HFFc6 (cell line): ENCODE results near the gene TMEM252. TPM values are rescaled to one million over a fixed set of nuclear protein-coding genes. Genes with fewer than 3 reads are reported as not detected.

ENCODE experiments used
- DNase-seq: peaks from one replicate; pipeline ENCODE4 v3.0.0-alpha.2; 2018
- H3K27ac Mint-ChIP-seq: 2 replicates; pipeline ENCODE4 v1.8.0; 2020; ENCODE audit warnings: mild to moderate bottlenecking, mixed read lengths
- H3K27me3 Mint-ChIP-seq: 2 replicates; pipeline ENCODE4 v1.8.0; 2021; ENCODE audit warnings: mild to moderate bottlenecking, moderate library complexity, mixed read lengths; ENCODE audit not compliant: insufficient read depth
- H3K36me3 Mint-ChIP-seq: 2 replicates; pipeline ENCODE4 v1.8.0; 2021; ENCODE audit warnings: low read depth, mixed read lengths
- H3K4me1 Mint-ChIP-seq: 2 replicates; pipeline ENCODE4 v1.8.0; 2020; ENCODE audit warnings: low read depth, mixed read lengths
- H3K4me3 Mint-ChIP-seq: 2 replicates; pipeline ENCODE4 v1.8.0; 2020; ENCODE audit warnings: mild to moderate bottlenecking, moderate library complexity, mixed read lengths
- H3K9me3 Mint-ChIP-seq: 2 replicates; pipeline ENCODE4 v1.8.0; 2020; ENCODE audit warnings: mild to moderate bottlenecking, mixed read lengths
- total RNA-seq, 6 experiments: library from RNA; stranded (reverse); fragmentation: NEBNext Ultra II Directional; extraction: Animal tissue kit (Norgen Biotek cat#: 25700); gene quantifications; 2 replicates in 1 of 6; 3 replicates in 5 of 6; pipeline ENCODE4 v1.2.3, GENCODE V29; 2021
- TF ChIP-seq, protein P1 (sequence below): fragments of 200-600 bp; sonication (generic); IDR thresholded peaks from 2 replicates; pipeline ENCODE4 v1.5.0; 2021; ENCODE audit warnings: antibody characterized with exemption, mild to moderate bottlenecking

TMEM252 gene
- total RNA-seq, 6 experiments from 2014 or later, result not detected

GRCh38 chr9:68513981-68514380 lies 26.7 kb downstream of the TMEM252 start:
- H3K27me3 Mint-ChIP-seq, result peaks cover 2% of the 10 kb centered on the region; the same call in 1 of the 2 replicates
- no peaks in the 10 kb centered on the region for H3K4me1 Mint-ChIP-seq
- no peak for DNase-seq
- no peaks in the 10 kb centered on the region for H3K36me3 Mint-ChIP-seq
- TF ChIP-seq, protein P1, sequence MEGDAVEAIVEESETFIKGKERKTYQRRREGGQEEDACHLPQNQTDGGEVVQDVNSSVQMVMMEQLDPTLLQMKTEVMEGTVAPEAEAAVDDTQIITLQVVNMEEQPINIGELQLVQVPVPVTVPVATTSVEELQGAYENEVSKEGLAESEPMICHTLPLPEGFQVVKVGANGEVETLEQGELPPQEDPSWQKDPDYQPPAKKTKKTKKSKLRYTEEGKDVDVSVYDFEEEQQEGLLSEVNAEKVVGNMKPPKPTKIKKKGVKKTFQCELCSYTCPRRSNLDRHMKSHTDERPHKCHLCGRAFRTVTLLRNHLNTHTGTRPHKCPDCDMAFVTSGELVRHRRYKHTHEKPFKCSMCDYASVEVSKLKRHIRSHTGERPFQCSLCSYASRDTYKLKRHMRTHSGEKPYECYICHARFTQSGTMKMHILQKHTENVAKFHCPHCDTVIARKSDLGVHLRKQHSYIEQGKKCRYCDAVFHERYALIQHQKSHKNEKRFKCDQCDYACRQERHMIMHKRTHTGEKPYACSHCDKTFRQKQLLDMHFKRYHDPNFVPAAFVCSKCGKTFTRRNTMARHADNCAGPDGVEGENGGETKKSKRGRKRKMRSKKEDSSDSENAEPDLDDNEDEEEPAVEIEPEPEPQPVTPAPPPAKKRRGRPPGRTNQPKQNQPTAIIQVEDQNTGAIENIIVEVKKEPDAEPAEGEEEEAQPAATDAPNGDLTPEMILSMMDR, result no peak
- H3K4me3 Mint-ChIP-seq, result no peak overlapping the region
- peaks cover 13% of the 10 kb centered on the region for H3K9me3 Mint-ChIP-seq
- H3K27ac Mint-ChIP-seq, result no peak overlapping the region

DNA sequence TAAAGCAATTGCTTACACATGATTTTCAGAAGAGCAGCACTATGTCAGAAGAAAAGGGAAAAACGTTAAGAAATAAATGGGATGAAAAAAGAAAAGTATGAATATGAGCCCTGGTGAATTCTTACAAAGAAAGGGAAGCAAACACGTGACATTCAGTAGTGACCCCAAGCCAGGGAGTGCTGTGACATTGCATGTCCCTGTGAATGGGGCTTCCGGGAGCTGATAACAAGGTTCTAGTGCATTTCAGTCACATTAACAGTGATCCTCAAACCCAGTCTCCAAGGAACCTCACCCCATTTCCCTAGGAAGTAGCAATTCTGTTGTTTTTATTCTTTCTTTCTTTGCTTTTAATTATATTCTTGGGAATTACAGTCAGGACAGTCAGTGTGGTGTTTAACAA lies 27.3 kb downstream of the TMEM252 start:
- TF ChIP-seq, protein P1, result no peak
- H3K4me1 Mint-ChIP-seq, result no peaks in the 10 kb centered on the region

DNA sequence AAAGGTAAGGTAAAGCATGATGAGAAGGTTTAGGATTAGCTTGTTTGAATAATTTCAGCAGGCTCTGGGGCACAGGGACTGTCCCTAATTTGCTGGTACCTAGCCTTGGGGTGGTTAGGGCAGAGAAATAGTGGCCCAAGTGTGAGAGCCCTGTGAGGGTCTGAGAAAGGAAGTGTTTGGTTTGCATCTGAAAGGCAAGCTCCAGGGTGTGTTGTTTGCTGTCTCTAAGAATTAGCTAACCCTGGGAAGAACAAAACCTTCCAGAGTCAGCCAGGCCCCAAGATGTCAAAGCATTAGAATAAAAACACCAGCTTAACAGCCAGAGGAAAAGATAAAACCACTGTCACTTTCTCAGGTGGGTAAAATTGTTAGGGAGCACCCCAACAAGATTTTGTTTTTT lies 31.0 kb downstream of the TMEM252 start:
- Mint-ChIP-seq H3K4me1 (no peaks in the 10 kb centered on the region), H3K27me3 (peaks cover 2% of the 10 kb centered on the region; the same call in 1 of the 2 replicates), H3K4me3 (no peak overlapping the region), H3K9me3 (no peaks in the 10 kb centered on the region), H3K27ac (no peak overlapping the region), H3K36me3 (no peaks in the 10 kb centered on the region)
- no peak for DNase-seq
- TF ChIP-seq, protein P1, result no peak

More for the DNA sequence above, 27.3 kb downstream of the TMEM252 start:
- Mint-ChIP-seq H3K4me3 (no peak overlapping the region), H3K27ac (no peak overlapping the region), H3K9me3 (peaks cover 9% of the 10 kb centered on the region), H3K36me3 (no peaks in the 10 kb centered on the region), H3K27me3 (peaks cover 2% of the 10 kb centered on the region; the same call in 1 of the 2 replicates)
- DNase-seq, result no peak

DNA sequence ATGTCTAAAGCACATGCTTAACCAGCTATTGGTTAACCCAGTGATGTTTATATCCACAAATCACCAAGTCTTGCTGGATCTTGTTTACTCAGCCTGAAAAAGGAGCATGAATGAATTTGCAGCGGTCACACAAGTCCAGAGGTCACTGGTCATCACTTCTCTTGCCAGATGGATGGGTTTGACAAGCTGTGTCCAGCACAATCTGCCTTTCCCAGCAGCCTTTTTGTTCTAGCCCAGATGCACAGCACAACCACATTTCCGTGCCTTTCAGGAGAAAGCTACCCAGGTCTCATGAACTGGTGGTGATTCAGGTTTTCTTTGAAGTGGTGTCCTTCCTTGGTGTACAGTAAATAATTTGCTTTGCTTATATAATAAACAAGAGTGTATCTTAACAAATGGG lies 32.1 kb downstream of the TMEM252 start:
- no peaks in the 10 kb centered on the region for H3K4me1 Mint-ChIP-seq
- H3K36me3 Mint-ChIP-seq, result no peaks in the 10 kb centered on the region
- TF ChIP-seq, protein P1, result no peak
- DNase-seq, result no peak
- H3K4me3 Mint-ChIP-seq, result no peak overlapping the region
- H3K27me3 Mint-ChIP-seq, result peaks cover 4% of the 10 kb centered on the region; the same call in 1 of the 2 replicates
- H3K9me3 Mint-ChIP-seq, result no peaks in the 10 kb centered on the region; the same call in 1 of the 2 replicates
- no peak overlapping the region for H3K27ac Mint-ChIP-seq

GRCh38 chr9:68507806-68508145 lies 32.9 kb downstream of the TMEM252 start:
- DNase-seq, result no peak
- TF ChIP-seq, protein P1, result peak; percentile 41; the same call in 1 of the 2 replicates
- Mint-ChIP-seq H3K36me3 (no peaks in the 10 kb centered on the region), H3K27me3 (peaks cover 4% of the 10 kb centered on the region; the same call in 1 of the 2 replicates), H3K4me3 (no peak overlapping the region), H3K4me1 (no peaks in the 10 kb centered on the region), H3K27ac (no peak overlapping the region), H3K9me3 (no peaks in the 10 kb centered on the region; the same call in none of the 2 replicates)
